GM19467 (cell line): ENCODE measurements around the gene NDUFC2.
"Not testable (repeated sequence)": the region's sequence is repeated elsewhere in the genome, so short reads cannot be mapped to it uniquely, and the experiment has no call there.

Experiments
- ATAC-seq: cut with Tn5 transposase; IDR thresholded peaks from one replicate; pipeline ENCODE4 v1.9.1; 2021; ENCODE audit warnings: mild to moderate bottlenecking, moderate library complexity; ENCODE audit not compliant: unreplicated experiment

Gene NDUFC2

GRCh38 chr11:78031629-78032028 lies 48.0 kb downstream of the NDUFC2 start:
- ATAC-seq = no peak

GRCh38 chr11:78030429-78031325 lies 49.0 kb downstream of the NDUFC2 start:
- ATAC-seq = no peak

- ATAC-seq = not testable (repeated sequence)
These were observed 51.2 kb downstream of the NDUFC2 start for GRCh38 chr11:78028423-78028822.

GRCh38 chr11:78027759-78028158 lies 51.9 kb downstream of the NDUFC2 start:
- ATAC-seq = no peak

GRCh38 chr11:78025378-78025777 lies 54.3 kb downstream of the NDUFC2 start:
- no peak for ATAC-seq

- no peak for ATAC-seq
These were observed 56.2 kb downstream of the NDUFC2 start for GRCh38 chr11:78023426-78023825.

GRCh38 chr11:78022397-78023396 lies 57.0 kb downstream of the NDUFC2 start, which contains the start of gene KCTD14:
Gene KCTD14, minus strand, starts transcription at chr11:78023276. Its CDS starts 27 bp downstream, at chr11:78023249.
- no peak for ATAC-seq

- ATAC-seq = no peak
These were observed 58.1 kb downstream of the NDUFC2 start for GRCh38 chr11:78021611-78022010.

- no peak for ATAC-seq
These were observed 59.4 kb downstream of the NDUFC2 start for GRCh38 chr11:78020246-78020645.

- no peak for ATAC-seq
These were observed 59.9 kb downstream of the NDUFC2 start for GRCh38 chr11:78019808-78020207.
